Fibroblast of villous mesenchyme (primary cell): ENCODE measurements around the gene PWP2. TPM values are rescaled to one million over a fixed set of nuclear protein-coding genes. Genes with fewer than 3 reads are reported as not detected.
"Not testable (repeated sequence)": the region's sequence is repeated elsewhere in the genome, so short reads cannot be mapped to it uniquely, and the experiment has no call there.

ENCODE experiments used
- DNase-seq: peaks from one replicate; pipeline ENCODE4 v3.0.0-alpha.2; 2010; ENCODE audit warnings: low read depth
- H3K4me3 ChIP-seq: 2 replicates; pipeline ENCODE4 v1.5.1; 2011; ENCODE audit warnings: low read depth, mild to moderate bottlenecking, low read length
- total RNA-seq: library from RNA; depleted of rRNA; stranded (reverse); fragments of >200 nt; gene quantifications from 2 replicates; pipeline ENCODE4 v1.2.3, GENCODE V29; 2012

The PWP2 gene
- total RNA-seq, 1 donor: 31.5 TPM

GRCh38 chr21:44150255-44150654 is 43.1 kb downstream of the PWP2 start:
- not testable (repeated sequence) for DNase-seq

GRCh38 chr21:44153214-44153888 is 46.2 kb downstream of the PWP2 start:
- DNase-seq: peak; percentile 1
- not testable (repeated sequence) for H3K4me3 ChIP-seq

More at GRCh38 chr21:44150255-44150654, 43.1 kb downstream of the PWP2 start:
- not testable (repeated sequence) for H3K4me3 ChIP-seq

GRCh38 chr21:44153889-44154228 is 46.7 kb downstream of the PWP2 start:
- not testable (repeated sequence) for DNase-seq, H3K4me3 ChIP-seq

GRCh38 chr21:44154816-44155230 is 47.6 kb downstream of the PWP2 start:
- H3K4me3 ChIP-seq, DNase-seq: not testable (repeated sequence)

GRCh38 chr21:44155231-44155993 is 48.2 kb downstream of the PWP2 start:
- H3K4me3 ChIP-seq, DNase-seq: not testable (repeated sequence)

GRCh38 chr21:44155994-44156380 is 48.8 kb downstream of the PWP2 start:
- DNase-seq, H3K4me3 ChIP-seq: not testable (repeated sequence)

GRCh38 chr21:44157439-44158081 is 50.4 kb downstream of the PWP2 start:
- DNase-seq: not testable (repeated sequence)

GRCh38 chr21:44158082-44158468 is 50.9 kb downstream of the PWP2 start:
- DNase-seq, H3K4me3 ChIP-seq: not testable (repeated sequence)

More at GRCh38 chr21:44157439-44158081, 50.4 kb downstream of the PWP2 start:
- not testable (repeated sequence) for H3K4me3 ChIP-seq

- DNase-seq, H3K4me3 ChIP-seq: not testable (repeated sequence)
These were observed 52.4 kb downstream of the PWP2 start for GRCh38 chr21:44159349-44160297.

- H3K4me3 ChIP-seq, DNase-seq: not testable (repeated sequence)
These were observed 53.1 kb downstream of the PWP2 start for GRCh38 chr21:44160298-44160672.

- H3K4me3 ChIP-seq, DNase-seq: not testable (repeated sequence)
These were observed 53.6 kb downstream of the PWP2 start for GRCh38 chr21:44160821-44161220.

GRCh38 chr21:44163167-44163653 is 56.0 kb downstream of the PWP2 start:
- H3K4me3 ChIP-seq, DNase-seq: not testable (repeated sequence)

- DNase-seq: not testable (repeated sequence)
These were observed 58.7 kb downstream of the PWP2 start for GRCh38 chr21:44165933-44166332.

GRCh38 chr21:44167527-44167926 is 60.3 kb downstream of the PWP2 start:
- H3K4me3 ChIP-seq, DNase-seq: not testable (repeated sequence)

More at GRCh38 chr21:44165933-44166332, 58.7 kb downstream of the PWP2 start:
- H3K4me3 ChIP-seq: not testable (repeated sequence)

- H3K4me3 ChIP-seq, DNase-seq: not testable (repeated sequence)
These were observed 63.1 kb downstream of the PWP2 start for GRCh38 chr21:44170326-44170725.

- not testable (repeated sequence) for DNase-seq, H3K4me3 ChIP-seq
These were observed 63.7 kb downstream of the PWP2 start for GRCh38 chr21:44170863-44171262.

- H3K4me3 ChIP-seq, DNase-seq: not testable (repeated sequence)
These were observed 64.9 kb downstream of the PWP2 start for GRCh38 chr21:44171962-44172572.

- not testable (repeated sequence) for DNase-seq
These were observed 65.5 kb downstream of the PWP2 start for GRCh38 chr21:44172741-44173140.

More at GRCh38 chr21:44172741-44173140, 65.5 kb downstream of the PWP2 start:
- not testable (repeated sequence) for H3K4me3 ChIP-seq
